ENCODE results near the gene PRDM16.

GRCh38 chr1:3216015-3216391 is 147.0 kb downstream of the PRDM16 start:
- no peak for TF ChIP-seq CTCF (conservative IDR thresholded peaks at IDR 0.05; ENCODE audit: low read length)
- no peak for TF ChIP-seq EZH2phosphoT487 (IDR thresholded peaks at IDR 0.05; ENCODE audit: borderline replicate concordance, low read depth, low read length)
